ENCODE data around the gene CDC27. TPM values are rescaled to one million over a fixed set of nuclear protein-coding genes. Genes with fewer than 3 reads are reported as not detected.
A peak's percentile ranks its signal among the peaks of the same experiment; 100 is the strongest.

The CDC27 gene
- total RNA-seq, 1 donor from 2014 or later: 73.7 TPM

GRCh38 chr17:47102914-47103313 is 86.2 kb downstream of the CDC27 start:
- H3K36me3 ChIP-seq (ENCODE audit: control insufficient read depth, insufficient read depth, low read length): no peaks in the 10 kb centered on the region
- FAIRE-seq: no peak
- no peak for TF ChIP-seq CTCF (IDR thresholded peaks at IDR 0.05; ENCODE audit: insufficient read depth, low read length, severe bottlenecking)
- no peaks in the 10 kb centered on the region for H3K27me3 ChIP-seq (ENCODE audit: control insufficient read depth, insufficient read depth, low read length)
- H3K4me3 ChIP-seq (ENCODE audit: low read depth, low read length): no peak overlapping the region
- no peak for DNase-seq (ENCODE audit: low read depth)

GRCh38 chr17:47099987-47100711 is 88.9 kb downstream of the CDC27 start:
- no peak for FAIRE-seq
- DNase-seq (ENCODE audit: low read depth): peak; percentile 79
- no peak for TF ChIP-seq CTCF (IDR thresholded peaks at IDR 0.05; ENCODE audit: insufficient read depth, low read length, severe bottlenecking)
- H3K27me3 ChIP-seq (ENCODE audit: control insufficient read depth, insufficient read depth, low read length): no peaks in the 10 kb centered on the region
- no peaks in the 10 kb centered on the region for H3K36me3 ChIP-seq (ENCODE audit: control insufficient read depth, insufficient read depth, low read length)
- peak overlapping the region; percentile 91 for H3K4me3 ChIP-seq (ENCODE audit: low read depth, low read length)

- no peak for TF ChIP-seq CTCF (IDR thresholded peaks at IDR 0.05; ENCODE audit: insufficient read depth, low read length, severe bottlenecking)
- Histone ChIP-seq H3K4me3 (ENCODE audit: low read depth, low read length) (peak overlapping the region; percentile 91), H3K36me3 (ENCODE audit: control insufficient read depth, insufficient read depth, low read length) (no peaks in the 10 kb centered on the region), H3K27me3 (ENCODE audit: control insufficient read depth, insufficient read depth, low read length) (no peaks in the 10 kb centered on the region)
- DNase-seq (ENCODE audit: low read depth): no peak
- no peak for FAIRE-seq
These were observed 89.6 kb downstream of the CDC27 start for GRCh38 chr17:47099451-47099986.

GRCh38 chr17:47096343-47096742 is 92.8 kb downstream of the CDC27 start:
- H3K36me3 ChIP-seq (ENCODE audit: control insufficient read depth, insufficient read depth, low read length): no peaks in the 10 kb centered on the region
- no peak for TF ChIP-seq CTCF (IDR thresholded peaks at IDR 0.05; ENCODE audit: insufficient read depth, low read length, severe bottlenecking)
- no peak for DNase-seq (ENCODE audit: low read depth)
- no peak for FAIRE-seq
- H3K27me3 ChIP-seq (ENCODE audit: control insufficient read depth, insufficient read depth, low read length): no peaks in the 10 kb centered on the region
- no peak overlapping the region for H3K4me3 ChIP-seq (ENCODE audit: low read depth, low read length)

- H3K36me3 ChIP-seq (ENCODE audit: control insufficient read depth, insufficient read depth, low read length): no peaks in the 10 kb centered on the region
- no peak for FAIRE-seq
- no peaks in the 10 kb centered on the region for H3K27me3 ChIP-seq (ENCODE audit: control insufficient read depth, insufficient read depth, low read length)
- TF ChIP-seq CTCF (IDR thresholded peaks at IDR 0.05; ENCODE audit: insufficient read depth, low read length, severe bottlenecking): no peak
- H3K4me3 ChIP-seq (ENCODE audit: low read depth, low read length): no peak overlapping the region
- no peak for DNase-seq (ENCODE audit: low read depth)
These were observed 93.8 kb downstream of the CDC27 start for GRCh38 chr17:47095268-47095667.

Measured in bronchial epithelial cell (primary cell).